HG02884 (cell line): ENCODE measurements around the gene DNHD1.

ENCODE experiments used
- ATAC-seq: cut with Tn5 transposase; IDR thresholded peaks from one replicate; pipeline ENCODE4 v1.9.1; 2021; ENCODE audit warnings: mild to moderate bottlenecking, moderate library complexity; ENCODE audit not compliant: unreplicated experiment

The DNHD1 gene

GRCh38 chr11:6563121-6563619, 66.1 kb downstream of the DNHD1 start:
- ATAC-seq: no peak

GRCh38 chr11:6563667-6564066, 66.6 kb downstream of the DNHD1 start:
- ATAC-seq: no peak

- no peak for ATAC-seq
Measured at GRCh38 chr11:6565325-6565724, 68.2 kb downstream of the DNHD1 start.

GRCh38 chr11:6565988-6566703, 69.1 kb downstream of the DNHD1 start:
- ATAC-seq: no peak

- no peak for ATAC-seq
Measured at GRCh38 chr11:6566704-6567370, 69.8 kb downstream of the DNHD1 start.

- ATAC-seq: no peak
Measured at GRCh38 chr11:6567371-6567745, 70.3 kb downstream of the DNHD1 start.

GRCh38 chr11:6568191-6568918, 71.3 kb downstream of the DNHD1 start:
- ATAC-seq: no peak

GRCh38 chr11:6569706-6570105, 72.6 kb downstream of the DNHD1 start:
- no peak for ATAC-seq

GRCh38 chr11:6570691-6571427, 73.8 kb downstream of the DNHD1 start:
- no peak for ATAC-seq

- ATAC-seq: no peak
Measured at GRCh38 chr11:6571434-6572008, 74.4 kb downstream of the DNHD1 start.

GRCh38 chr11:6572215-6572614, 75.1 kb downstream of the DNHD1 start:
- ATAC-seq: no peak

- no peak for ATAC-seq
Measured at GRCh38 chr11:6574816-6575715, 78.0 kb downstream of the DNHD1 start.

GRCh38 chr11:6576471-6577373, 79.6 kb downstream of the DNHD1 start:
- no peak for ATAC-seq

- no peak for ATAC-seq
Measured at GRCh38 chr11:6578134-6578533, 81.1 kb downstream of the DNHD1 start.

GRCh38 chr11:6579681-6580080, 82.6 kb downstream of the DNHD1 start:
- no peak for ATAC-seq

GRCh38 chr11:6583584-6583983, 86.5 kb downstream of the DNHD1 start:
- no peak for ATAC-seq

GRCh38 chr11:6584528-6584927, 87.4 kb downstream of the DNHD1 start:
- ATAC-seq: no peak

GRCh38 chr11:6586434-6587359, 89.6 kb downstream of the DNHD1 start:
- ATAC-seq: no peak
